Head of caudate nucleus (tissue), 42 donors: ENCODE measurements around the gene ATP6V0A4.
"Not testable (repeated sequence)": the region's sequence is repeated elsewhere in the genome, so short reads cannot be mapped to it uniquely, and the experiment has no call there.

Experiments
- DNase-seq, 42 donors: peaks; one replicate each; pipeline versions ENCODE4 v3.0.0 to v3.0.0-alpha.2; 2020 to 2021; ENCODE audit warnings: mixed read lengths in 7 of 42
- intact Hi-C: fragments of 100-400 bp; cut with DNase I; formaldehyde crosslinking; loops from one replicate; pipeline ENCODE4 v1.15.0; 2022

The ATP6V0A4 gene

DNA sequence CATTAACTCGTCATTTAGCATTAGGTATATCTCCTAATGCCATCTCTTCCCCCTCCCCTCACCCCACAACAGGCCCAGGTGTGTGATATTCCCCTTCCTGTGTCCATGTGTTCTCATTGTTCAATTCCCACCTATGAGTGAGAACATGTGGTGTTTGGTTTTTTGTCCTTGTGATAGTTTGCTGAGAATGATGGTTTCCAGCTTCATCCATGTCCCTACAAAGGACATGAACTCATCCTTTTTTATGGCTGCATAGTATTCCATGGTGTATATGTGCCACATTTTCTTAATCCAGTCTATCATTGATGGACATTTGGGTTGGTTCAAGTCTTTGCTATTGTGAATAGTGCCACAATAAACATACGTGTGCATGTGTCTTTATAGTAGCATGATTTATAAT, 13.3 kb upstream of the ATP6V0A4 start:
- DNase-seq, intact Hi-C loops: not testable (repeated sequence)

DNA sequence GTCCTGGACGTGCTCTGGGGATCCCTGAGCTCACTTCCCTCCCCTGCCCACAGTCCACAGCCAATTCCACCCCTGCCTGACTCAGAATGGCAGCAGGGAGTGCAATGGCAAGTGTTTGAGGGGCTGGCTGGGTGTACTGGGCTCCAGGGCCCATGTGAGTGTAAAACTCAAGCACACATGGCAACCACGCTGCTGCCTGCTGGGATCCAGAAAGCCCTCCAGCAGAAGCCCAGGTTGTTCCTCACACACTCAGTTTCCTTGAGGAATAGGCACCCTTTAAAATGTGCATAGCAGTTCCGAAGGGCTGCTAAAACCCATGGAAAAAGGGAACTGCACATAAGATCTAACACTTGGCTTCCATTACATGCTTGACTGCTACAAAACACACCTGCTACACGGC, 11.3 kb upstream of the ATP6V0A4 start:
- no peak for DNase-seq
- intact Hi-C loops: no loop called here

DNA sequence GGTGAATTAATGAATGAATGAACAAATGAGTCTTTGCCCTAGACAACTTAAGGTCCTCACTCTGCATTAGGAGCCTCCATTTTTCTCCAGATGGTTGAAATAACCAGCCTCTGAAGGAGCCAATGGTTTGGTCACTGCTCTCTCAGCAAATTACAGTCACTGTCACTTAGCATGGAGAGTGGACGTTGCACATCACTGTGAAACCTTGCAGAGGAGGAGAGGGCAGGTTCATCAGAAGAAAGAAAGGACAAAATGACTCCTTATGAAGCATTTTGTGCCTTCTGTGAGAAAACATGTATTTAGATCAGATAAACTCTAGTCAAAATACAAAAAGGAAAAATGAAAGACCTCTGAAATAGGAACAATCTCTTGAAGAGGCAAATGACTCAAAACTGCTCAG, 6.6 kb upstream of the ATP6V0A4 start:
- DNase-seq: no peak
- intact Hi-C loops: no loop called here

DNA sequence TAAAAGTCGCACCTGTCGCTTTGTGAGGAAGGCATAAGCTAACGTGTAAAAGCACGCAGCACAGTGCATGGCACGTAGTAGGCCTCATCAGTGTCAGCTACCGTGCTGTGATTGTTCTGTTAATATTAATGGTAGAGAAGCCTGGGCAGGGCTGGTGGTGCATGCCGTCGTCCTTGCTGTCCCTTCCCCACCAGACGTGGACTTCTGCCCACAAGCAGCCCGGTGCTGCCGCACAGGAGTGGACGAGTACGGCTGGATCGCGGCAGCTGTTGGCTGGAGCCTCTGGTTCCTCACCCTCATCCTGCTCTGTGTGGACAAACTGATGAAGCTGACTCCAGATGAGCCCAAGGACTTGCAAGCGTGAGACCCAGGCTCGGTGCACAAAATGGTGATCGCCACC, 4.7 kb upstream of the ATP6V0A4 start:
- DNase-seq: no peak
- intact Hi-C loops: no loop called here

DNA sequence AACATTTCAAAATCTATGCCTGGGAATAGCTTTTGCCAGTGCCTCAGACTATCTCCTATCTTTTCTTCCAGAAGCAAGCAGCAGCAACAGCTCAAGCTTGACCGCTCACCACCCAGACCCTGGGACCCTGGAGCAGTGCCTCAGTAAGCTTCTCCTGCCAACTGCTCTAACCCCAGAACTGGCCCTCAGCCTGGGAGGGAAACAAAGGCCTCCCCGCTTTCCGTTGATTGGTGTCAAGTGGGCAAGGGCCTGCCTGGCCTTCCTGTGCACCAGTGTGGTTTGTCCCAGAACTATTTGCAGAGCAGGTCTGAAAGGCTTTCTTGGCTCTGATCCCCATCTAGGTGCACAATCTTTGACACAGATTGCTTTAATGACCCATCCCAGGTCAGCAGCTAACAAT, 3.3 kb upstream of the ATP6V0A4 start:
- intact Hi-C loops: no loop called here
- peak in 16 of 42 donors; percentile 2 to 60 (median 22) for DNase-seq

DNA sequence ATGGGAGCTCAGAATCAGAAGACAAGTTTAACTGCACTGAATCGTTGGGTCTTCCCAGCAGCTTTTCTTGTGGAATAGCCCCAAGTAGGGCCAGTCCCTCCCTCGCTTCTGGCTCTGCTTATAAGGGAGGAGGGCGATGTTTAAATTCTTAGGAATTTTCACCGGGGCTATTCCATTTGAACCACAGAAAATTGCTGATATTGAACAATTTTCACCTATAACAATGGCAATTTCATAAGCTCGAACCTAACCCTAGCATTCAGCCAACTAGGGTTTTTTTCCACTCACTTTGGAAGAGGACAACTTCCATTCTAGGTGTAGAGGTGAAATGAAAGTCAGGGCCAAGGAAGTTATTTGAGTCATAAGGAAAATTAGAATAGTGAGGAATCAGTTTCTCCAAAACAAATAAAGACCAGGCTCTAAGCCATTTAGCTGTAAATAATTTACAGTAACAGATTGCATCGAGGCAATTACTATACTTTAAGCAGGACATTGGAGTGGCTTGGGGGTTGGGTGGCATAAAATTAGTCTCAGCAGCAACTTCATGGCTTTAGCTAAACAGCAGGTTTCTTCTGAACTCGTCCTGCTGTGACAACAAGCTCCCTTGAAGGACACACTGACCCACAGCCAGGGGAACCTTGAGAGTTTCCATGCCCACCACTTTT, 1.5 kb upstream of the ATP6V0A4 start:
- DNase-seq: no peak

DNA sequence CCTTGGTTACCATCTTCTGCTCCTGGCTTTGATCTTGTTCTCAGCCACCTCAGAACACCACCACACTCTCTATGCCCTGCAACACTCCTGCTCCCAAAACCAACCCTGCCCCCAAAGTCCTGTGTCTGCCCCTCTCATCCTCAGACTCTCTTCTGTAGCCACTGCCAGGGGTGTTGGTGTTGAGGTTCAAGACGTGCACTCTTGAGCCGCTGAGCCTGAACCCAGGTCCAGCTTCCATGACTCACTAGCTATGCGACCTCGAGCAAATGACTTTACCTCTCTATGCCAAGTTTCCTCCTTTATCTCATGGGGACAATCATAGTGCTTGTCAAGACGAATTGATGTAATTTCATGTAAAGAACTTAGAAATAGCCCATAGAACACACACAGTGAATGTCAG, 840 bp upstream of the ATP6V0A4 start:
- intact Hi-C loops: no loop called here
- DNase-seq: no peak

More for the DNA sequence above, 1.5 kb upstream of the ATP6V0A4 start:
- intact Hi-C loops: no loop called here

DNA sequence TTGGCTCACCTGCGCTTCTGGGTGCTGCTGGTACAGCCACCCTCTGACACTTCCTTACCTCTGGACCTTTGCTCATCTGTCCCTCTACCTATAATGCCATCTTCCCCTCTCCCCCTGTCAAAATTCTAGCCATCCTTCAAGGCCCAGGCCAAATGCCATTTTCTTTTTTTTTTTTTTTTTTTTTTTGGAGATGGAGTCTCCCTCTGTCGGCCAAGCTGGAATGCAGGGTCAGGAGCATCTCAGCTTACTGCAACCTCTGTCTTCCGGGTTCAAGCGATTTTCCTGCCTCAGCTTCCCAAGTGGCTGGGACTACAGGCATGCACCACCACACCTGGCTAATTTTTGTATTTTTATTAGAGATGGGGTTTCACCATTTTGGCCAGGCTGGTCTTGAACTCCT, 950 bp downstream of the ATP6V0A4 start:
- intact Hi-C loops, DNase-seq: not testable (repeated sequence)

DNA sequence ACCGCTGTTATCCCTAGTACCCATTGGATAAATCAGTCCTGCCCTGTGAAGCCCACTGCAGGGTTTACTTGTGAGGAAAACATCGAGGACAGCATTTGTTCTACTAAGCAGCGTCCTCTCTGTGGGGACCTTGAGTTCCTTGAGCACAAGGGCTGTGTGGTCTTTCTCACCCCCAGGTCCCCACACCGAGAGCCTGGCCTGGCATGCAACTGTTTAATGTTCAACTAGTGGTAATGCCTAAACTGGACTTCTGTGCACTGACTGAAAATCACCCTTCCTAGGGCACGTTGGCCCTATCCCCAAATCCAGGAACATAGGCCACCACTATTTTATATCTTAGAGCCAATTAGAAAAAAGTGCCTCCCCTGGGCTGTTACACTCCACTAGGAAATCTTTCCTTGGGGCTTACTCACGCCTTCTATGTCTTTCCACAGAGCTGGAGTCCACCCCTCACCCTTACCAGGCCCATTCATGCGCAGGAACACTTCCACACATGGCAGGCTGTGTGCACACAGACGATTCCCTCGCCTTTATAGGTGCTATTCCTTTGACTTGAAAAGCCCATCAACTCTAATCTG, 1.9 kb downstream of the ATP6V0A4 start:
- intact Hi-C loops: no loop called here
- no peak for DNase-seq

DNA sequence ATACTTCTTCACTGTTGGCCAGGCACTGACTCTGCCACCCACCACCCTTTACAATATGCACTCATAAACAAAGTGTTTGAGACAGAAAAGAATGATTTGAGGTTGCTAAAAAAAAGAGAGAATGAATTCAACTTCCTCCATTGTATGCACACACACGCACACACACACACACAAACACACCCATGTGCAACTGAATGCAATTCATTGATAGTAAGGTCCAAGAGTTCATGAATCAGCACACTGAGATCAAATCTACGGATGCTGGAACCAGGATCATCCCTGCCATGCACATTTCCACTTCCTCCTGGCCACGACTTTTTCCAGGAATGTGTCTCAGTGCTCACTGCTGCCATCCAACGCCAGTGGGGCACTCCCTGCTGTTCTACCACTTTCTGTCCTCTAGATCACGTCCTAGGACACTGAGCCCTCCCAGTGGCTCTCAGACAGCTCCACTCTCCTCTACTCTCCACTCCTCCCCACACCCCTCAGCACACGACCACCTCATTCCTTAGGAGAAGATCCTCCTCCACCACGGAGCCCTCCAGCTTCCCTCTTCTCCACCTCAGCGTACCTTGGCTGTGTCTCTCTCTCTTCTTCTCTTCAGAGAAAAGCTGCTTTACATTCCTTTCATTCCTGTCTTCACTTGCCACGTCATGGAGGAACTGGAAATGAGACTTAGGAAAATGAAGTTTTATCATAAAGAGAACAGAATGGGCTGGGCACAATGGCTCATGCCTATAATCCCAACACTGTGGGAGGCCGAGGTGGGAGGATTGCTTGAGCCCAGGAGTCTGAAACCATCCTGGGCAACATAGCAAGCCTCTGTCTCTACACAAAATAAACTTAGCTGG, 12.2 kb downstream of the ATP6V0A4 start:
- intact Hi-C loops: no loop called here
- DNase-seq: no peak

DNA sequence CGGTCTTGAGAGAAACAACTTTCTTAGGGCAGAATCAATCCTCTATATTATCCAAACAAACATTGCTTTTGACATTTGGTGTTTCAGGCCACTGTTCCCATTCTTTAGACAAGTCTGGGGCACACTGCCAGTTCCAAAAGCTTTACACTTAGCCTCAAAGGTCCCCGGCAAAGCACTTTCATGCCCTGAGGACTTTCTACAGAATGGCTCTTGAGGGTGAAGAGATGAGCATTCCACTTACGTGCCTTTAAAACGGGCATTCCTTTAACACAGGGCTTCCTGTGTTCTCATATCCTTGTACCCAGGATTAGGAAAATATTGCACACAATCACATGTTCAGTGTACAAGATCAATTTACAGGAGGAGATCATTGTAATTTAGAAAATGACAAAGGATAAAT, 13.3 kb downstream of the ATP6V0A4 start:
- no peak for DNase-seq
- intact Hi-C loops: no loop called here

DNA sequence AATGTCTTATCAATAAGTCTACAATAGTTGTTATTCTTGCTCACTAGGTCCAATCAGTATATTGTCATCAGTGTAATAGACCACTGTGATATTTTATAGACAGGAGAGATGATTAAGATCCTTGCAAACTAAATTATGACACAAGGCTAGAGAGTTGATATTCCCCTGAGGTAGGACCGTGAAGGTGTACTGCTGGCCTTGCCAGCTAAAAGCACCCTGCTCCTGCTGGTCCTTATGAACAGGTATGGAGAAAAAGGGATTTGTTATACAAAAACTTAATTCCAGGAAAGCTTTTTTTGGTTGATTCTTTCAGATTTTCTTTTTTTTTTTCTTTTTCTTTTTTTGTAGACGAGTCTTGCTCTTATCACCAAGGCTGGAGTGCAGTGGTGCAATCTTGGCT, 17.0 kb downstream of the ATP6V0A4 start:
- DNase-seq: no peak
- intact Hi-C loops: no loop called here

DNA sequence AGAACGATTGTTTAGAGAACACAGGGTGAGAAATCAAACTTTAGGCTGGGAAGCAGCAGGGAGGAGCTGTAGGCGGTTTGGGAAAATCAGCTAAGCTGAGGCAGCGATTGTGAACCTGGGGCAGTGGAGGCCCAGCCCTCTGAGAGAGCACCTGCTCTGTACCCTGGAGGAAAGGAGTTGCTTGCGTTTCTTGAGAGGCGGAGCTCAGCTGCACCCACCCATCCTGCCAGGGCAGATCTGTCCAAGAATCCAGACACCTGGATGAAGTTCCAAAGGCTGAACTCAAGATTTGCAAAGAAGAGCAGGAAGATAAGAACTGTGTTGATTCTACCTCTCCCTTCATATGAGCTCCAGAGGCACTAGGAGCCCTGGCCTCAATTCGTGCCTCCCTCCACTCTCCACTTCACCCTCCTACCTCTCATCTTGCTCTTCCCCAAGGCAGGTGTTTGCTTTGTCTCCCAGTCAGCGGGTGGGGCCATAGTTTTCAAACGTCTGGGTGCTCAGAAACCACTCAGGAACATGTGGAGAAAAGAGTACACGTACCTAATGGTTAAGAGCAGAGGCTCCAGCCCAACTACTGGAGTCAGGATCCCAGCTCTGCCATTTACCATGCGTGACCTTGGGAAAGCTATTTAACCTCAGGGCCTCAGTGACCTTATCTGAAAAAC, 21.7 kb downstream of the ATP6V0A4 start:
- no peak for DNase-seq
- intact Hi-C loops: no loop called here

DNA sequence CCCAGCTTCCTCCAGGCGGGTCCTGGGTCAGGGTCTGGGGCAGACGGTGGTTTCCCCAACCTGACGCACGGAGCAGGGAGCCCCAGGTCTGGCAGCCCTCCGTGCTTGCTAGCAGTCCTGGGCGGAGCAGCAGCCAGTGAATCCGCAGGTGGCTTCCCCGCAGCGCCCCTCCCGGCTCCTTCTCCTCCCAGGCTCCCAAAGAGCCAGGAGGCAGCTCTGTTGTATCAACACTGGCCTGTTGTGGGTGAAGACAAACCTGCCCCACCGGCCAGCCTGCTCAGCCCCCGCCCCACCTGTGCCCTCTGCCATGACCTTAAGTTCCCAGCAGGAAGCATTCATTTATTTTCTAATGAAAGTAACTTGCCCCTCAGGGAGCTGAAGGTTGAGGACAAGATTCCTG, 24.2 kb downstream of the ATP6V0A4 start:
- intact Hi-C loops: no loop called here
- no peak for DNase-seq

DNA sequence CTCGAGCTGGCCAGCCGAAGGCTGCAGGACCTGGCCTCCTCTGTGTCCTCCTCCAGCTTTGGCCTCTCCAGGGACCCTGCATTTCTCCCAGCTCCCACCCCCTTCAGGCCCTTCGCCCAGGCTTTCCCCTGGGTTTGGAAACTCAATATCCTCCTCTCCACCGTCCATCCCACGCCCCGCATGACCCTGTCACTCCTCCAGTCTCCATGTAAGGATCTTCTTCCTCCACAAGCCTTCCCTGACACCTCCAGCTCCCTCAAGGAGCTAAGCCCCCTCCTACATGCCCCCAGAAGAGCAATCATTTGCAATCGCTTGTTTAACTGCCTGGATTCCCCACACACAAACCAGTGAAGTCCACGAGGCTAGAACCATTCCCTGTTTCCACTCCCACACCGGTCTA, 24.8 kb downstream of the ATP6V0A4 start:
- no peak for DNase-seq
- intact Hi-C loops: no loop called here

DNA sequence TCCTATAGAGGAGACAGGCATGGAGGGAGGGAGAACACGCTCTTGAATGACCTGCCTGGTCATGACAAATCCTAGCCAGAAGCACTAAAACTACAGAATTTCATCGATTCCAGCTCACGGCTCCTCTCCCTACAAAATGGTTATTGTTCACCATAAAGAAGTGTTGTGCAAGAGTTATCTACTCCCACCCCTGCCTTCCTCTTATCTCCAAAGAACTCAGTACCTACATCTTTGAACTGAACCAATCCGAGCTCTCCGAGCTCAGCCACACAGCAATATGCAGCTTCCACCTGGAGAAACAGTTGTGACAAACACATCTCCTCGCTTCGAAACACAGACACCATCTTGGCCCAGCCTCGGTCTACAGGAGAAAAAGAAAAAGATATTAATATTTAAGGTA, 27.1 kb downstream of the ATP6V0A4 start:
- no peak for DNase-seq
- intact Hi-C loops: no loop called here

DNA sequence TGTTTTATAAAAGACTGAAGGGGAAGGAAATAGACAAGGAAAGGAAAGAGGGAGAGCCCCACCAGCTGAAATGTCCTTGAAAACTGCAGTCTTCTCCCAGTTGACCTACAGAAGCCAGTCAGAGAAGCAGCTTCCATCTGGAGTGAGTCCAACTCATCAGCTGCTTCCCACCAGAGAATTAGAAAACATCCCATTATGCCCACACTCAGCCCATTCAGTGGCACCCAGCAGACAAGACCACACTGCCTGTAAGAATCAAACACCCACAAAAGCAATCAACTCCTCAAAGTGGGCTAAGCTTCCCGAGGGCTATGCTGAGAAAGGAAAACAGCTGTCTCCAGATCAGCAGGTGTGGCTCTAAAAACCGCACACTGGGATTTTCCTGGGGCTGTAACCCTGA, 29.8 kb downstream of the ATP6V0A4 start:
- intact Hi-C loops: no loop called here
- no peak for DNase-seq

DNA sequence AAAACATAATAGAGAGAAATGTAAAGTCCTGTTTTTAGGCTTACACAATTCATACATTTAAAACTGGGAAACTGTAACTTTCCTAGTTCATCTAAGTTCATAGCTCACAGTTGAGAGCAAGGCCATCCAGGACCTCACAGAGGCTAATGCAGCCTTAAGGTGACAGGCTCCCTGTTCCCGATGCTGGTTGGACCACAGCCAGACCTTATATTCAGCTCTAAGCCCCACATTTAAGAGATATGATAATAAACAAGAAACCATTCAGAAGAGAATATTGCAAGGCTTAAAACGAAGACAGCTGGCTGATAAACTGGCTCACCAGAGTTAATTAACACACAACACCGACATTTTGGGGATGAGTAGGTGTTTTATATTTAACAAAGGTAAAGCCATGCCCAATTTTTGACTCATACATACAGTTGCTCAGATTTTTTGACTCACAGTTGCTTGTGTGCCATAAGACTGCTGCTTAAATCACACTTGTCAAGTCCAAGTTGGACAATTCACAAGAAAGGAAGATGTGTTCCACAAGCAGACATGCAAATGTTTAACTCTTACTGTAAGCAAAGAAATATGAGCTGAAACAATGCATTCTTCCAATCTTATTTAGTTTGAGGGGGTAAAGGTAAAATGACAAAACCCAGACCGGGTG, 41.3 kb downstream of the ATP6V0A4 start:
- DNase-seq: no peak
- intact Hi-C loops: no loop called here

DNA sequence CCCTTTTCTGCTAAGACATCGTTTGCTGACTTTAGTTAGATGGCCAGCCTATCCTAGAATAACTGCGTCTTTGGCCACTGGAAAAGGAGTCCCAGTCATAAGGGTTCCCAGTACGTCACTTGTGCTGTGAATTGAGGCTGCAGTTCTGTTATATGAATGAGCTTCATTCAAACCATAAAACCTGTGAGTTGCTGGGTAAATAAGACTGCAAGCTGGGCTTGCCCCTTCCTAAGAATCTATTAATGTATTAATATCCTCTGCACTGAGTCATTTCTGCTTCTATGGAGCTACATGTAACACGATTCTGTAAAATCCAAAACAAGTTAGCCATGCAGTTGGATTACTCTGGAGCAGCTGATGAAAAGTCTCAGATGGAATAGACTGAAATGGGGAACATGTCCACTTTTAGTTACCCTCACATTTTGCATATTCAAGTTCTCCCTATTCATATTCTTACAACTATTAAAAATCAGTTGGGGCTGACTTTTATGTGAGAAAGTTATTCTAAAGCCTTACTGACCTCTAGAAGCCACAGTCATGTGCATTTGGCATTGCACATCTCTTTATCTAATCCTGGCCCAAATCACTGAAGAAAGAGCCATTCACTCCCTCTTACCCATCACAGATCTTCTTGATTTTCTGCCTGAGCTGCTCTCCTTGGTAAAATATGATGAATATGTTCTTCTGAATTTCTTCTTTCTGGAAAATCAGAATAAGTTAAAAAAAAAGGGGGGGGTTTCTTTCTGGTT, 42.0 kb downstream of the ATP6V0A4 start:
- intact Hi-C loops: no loop called here
- peak in 1 of 42 donors; percentile 18 for DNase-seq
